C4-2B (cell line): ENCODE measurements around the gene CD83.

Experiments used
- CTCF ChIP-seq: fragments of 450-650 bp; conservative IDR thresholded peaks from 2 replicates; pipeline ENCODE4 v1.5.1; 2017; ENCODE audit warnings: mild to moderate bottlenecking
- ZFX ChIP-seq: fragments of 450-650 bp; IDR thresholded peaks from 2 replicates; pipeline ENCODE4 v1.6.1; 2017

GRCh38 chr6:14100138-14100537 lies 17.4 kb upstream of the CD83 start:
- TF ChIP-seq CTCF (no peak), ZFX (no peak)
